B cell (primary cell): ENCODE results near the gene TFEC. TPM values are rescaled to one million over a fixed set of nuclear protein-coding genes. Genes with fewer than 3 reads are reported as not detected.

Experiments
- ATAC-seq: fragments of 200-7000 bp; cut with Tn5 transposase; one replicate; pipeline ENCODE4 v1.10.0; 2021; ENCODE audit warnings: low read depth, mild to moderate bottlenecking, moderate number of reproducible peaks, moderate library complexity
- CTCF ChIA-PET: fragments of 350-600 bp; sonication (Branson Sonifier 250); formaldehyde crosslinking; loops from one replicate; lab custom pipeline; 2021; ENCODE audit warnings: antibody characterized with exemption, inconsistent platforms; lab: Charles Lee
- POLR2A ChIA-PET: fragments of 350-600 bp; sonication (Branson Sonifier 250); formaldehyde crosslinking; loops from one replicate; lab custom pipeline; 2021; ENCODE audit warnings: antibody characterized with exemption; lab: Charles Lee
- DNase-seq: peaks from one replicate; pipeline ENCODE4 v3.0.0; 2013
- H2AFZ ChIP-seq: 2 replicates; pipeline ENCODE4 v1.6.1; 2012; ENCODE audit warnings: mild to moderate bottlenecking, low read depth, low read length; ENCODE audit not compliant: insufficient read depth, poor library complexity, severe bottlenecking
- H3K27ac ChIP-seq, 2 donors: 1 replicate in 1 of 2; 2 replicates in 1 of 2; pipeline ENCODE4 v1.5.1; 2012 to 2013; ENCODE audit warnings: low read length in 2 of 2, mild to moderate bottlenecking in 2 of 2, moderate library complexity in 1 of 2
- H3K27me3 ChIP-seq, 4 experiments: fragments of 200-600 bp in 1 of 4; sonication (generic) in 1 of 4; replicated peaks in 1 of 4; 1 replicate in 2 of 4; 2 replicates in 2 of 4; pipeline versions ENCODE4 v1.6.1 to v1.7.0; 2013 to 2016; ENCODE audit warnings: low read length in 3 of 4, mild to moderate bottlenecking in 2 of 4, mixed read lengths in 1 of 4, moderate library complexity in 1 of 4; ENCODE audit not compliant: insufficient read depth in 4 of 4, control insufficient read depth in 3 of 4; ENCODE audit errors: control extremely low read depth in 1 of 4
- H3K36me3 ChIP-seq, 2 experiments: replicated peaks in 1 of 2; 1 replicate in 1 of 2; 2 replicates in 1 of 2; pipeline versions ENCODE4 v1.6.1 to v1.7.1; 2013; ENCODE audit warnings: low read length in 1 of 2; ENCODE audit not compliant: insufficient read depth in 2 of 2, control insufficient read depth in 1 of 2; ENCODE audit errors: control extremely low read depth in 1 of 2, extremely low read depth in 1 of 2
- H3K4me1 ChIP-seq, 2 donors: fragments of 200-600 bp in 1 of 2; sonication (generic) in 1 of 2; 1 replicate in 1 of 2; 2 replicates in 1 of 2; pipeline versions ENCODE4 v1.5.1 to v1.6.1; 2013 to 2017; ENCODE audit warnings: low read length in 2 of 2; ENCODE audit not compliant: control insufficient read depth in 2 of 2, insufficient read depth in 2 of 2
- H3K4me2 ChIP-seq: replicated peaks from 2 replicates; pipeline ENCODE3; 2012; ENCODE audit warnings: mild to moderate bottlenecking, low read depth, low read length; ENCODE audit not compliant: poor library complexity, severe bottlenecking
- H3K4me3 ChIP-seq, 5 experiments: fragments of 200-600 bp in 1 of 5; sonication (generic) in 1 of 5; 1 replicate in 3 of 5; 2 replicates in 2 of 5; pipeline versions ENCODE4 v1.5.1 to v1.7.0; 2011 to 2016; ENCODE audit warnings: low read length in 4 of 5, mild to moderate bottlenecking in 4 of 5, low read depth in 2 of 5, control low read depth in 1 of 5, moderate library complexity in 1 of 5; ENCODE audit not compliant: insufficient read depth in 1 of 5; ENCODE audit errors: control extremely low read depth in 1 of 5, extremely low read depth in 1 of 5
- H3K79me2 ChIP-seq: fragments of 200-600 bp; sonication (generic); one replicate; pipeline ENCODE4 v1.6.0; 2016; ENCODE audit warnings: low read length; ENCODE audit not compliant: control insufficient read depth, insufficient read depth
- H3K9ac ChIP-seq: fragments of 200-600 bp; sonication (generic); 2 replicates; pipeline ENCODE4 v1.6.1; 2017; ENCODE audit warnings: mild to moderate bottlenecking, low read length, moderate library complexity
- H3K9me3 ChIP-seq, 3 donors: one replicate each; pipeline versions ENCODE4 v1.6.1 to v1.7.1; 2013; ENCODE audit warnings: low read length in 2 of 3; ENCODE audit not compliant: control insufficient read depth in 2 of 3, insufficient read depth in 1 of 3; ENCODE audit errors: control extremely low read depth in 1 of 3
- H4K20me1 ChIP-seq: 2 replicates; pipeline ENCODE4 v1.6.0; 2012; ENCODE audit warnings: mild to moderate bottlenecking, low read length; ENCODE audit not compliant: insufficient read depth, control insufficient read depth, poor library complexity, severe bottlenecking
- H3K27ac Mint-ChIP-seq: one replicate; pipeline ENCODE4 v1.8.0; 2021; ENCODE audit warnings: mixed read lengths
- H3K27me3 Mint-ChIP-seq: one replicate; pipeline ENCODE4 v1.8.0; 2021; ENCODE audit warnings: mixed read lengths
- H3K4me1 Mint-ChIP-seq: one replicate; pipeline ENCODE4 v1.8.0; 2021; ENCODE audit warnings: mixed read lengths
- H3K4me3 Mint-ChIP-seq: one replicate; pipeline ENCODE4 v1.8.0; 2021; ENCODE audit warnings: mixed read lengths
- H3K9me3 Mint-ChIP-seq: one replicate; pipeline ENCODE4 v1.8.0; 2022; ENCODE audit warnings: mixed read lengths; ENCODE audit not compliant: insufficient read depth
- CTCF ChIP-seq: fragments of 200-600 bp; IDR thresholded peaks from one replicate; pipeline ENCODE4 v1.8.0; 2022; ENCODE audit warnings: antibody characterized with exemption, mild to moderate bottlenecking
- EZH2 ChIP-seq: IDR thresholded peaks from 2 replicates; pipeline ENCODE4 v1.6.1; 2012; ENCODE audit warnings: borderline replicate concordance, low read depth, mild to moderate bottlenecking, moderate library complexity, low read length; ENCODE audit not compliant: insufficient read depth, poor library complexity, severe bottlenecking
- WGBS: methylation state at CpG from one replicate; pipeline ENCODE4 v1.1.5; 2013; ENCODE audit warnings: missing lambda C conversion rate; ENCODE audit not compliant: insufficient coverage; 5-methylcytosine and 5-hydroxymethylcytosine counted together
- intact Hi-C: fragments of 100-400 bp; cut with micrococcal nuclease; formaldehyde crosslinking; loops from one replicate; pipeline ENCODE4 v1.10.0; 2022
- polyA plus RNA-seq: library from polyadenylated mRNA; depleted of rRNA; stranded (reverse); fragments of >200 nt; gene quantifications from 2 replicates; pipeline ENCODE4 v1.2.3, GENCODE V29; 2012
- total RNA-seq, 2 donors: library from RNA; stranded (reverse); fragments of 120-200 nt in 1 of 2; gene quantifications; 1 replicate in 1 of 2; 2 replicates in 1 of 2; pipeline versions ENCODE4 v1.2.3 to v1.2.4, GENCODE V29; 2013 to 2022

The TFEC gene
- total and polyA plus RNA-seq, 2 donors (not counting 1 experiment from before 2014, with no cell fraction given) = 17.3 to 36.3 TPM

GRCh38 chr7:115906731-115907130 is 123.8 kb downstream of the TFEC start:
- H3K27ac Mint-ChIP-seq = no peak overlapping the region

GRCh38 chr7:115889669-115889984 is 140.9 kb downstream of the TFEC start:
- H3K4me2 ChIP-seq = no peak overlapping the region
- H2AFZ ChIP-seq = no peak overlapping the region
- H3K79me2 ChIP-seq = no peaks in the 10 kb centered on the region
- H3K27ac Mint-ChIP-seq = no peak overlapping the region
- intact Hi-C loops = no loop called here
- H3K4me3 ChIP-seq = no peak overlapping the region
- H3K27me3 Mint-ChIP-seq = no peaks in the 10 kb centered on the region
- no peaks in the 10 kb centered on the region for H4K20me1 ChIP-seq
- H3K36me3 ChIP-seq = no peaks in the 10 kb centered on the region
- H3K4me3 Mint-ChIP-seq = no peak overlapping the region
- no peak for DNase-seq
- no peak overlapping the region for H3K27ac ChIP-seq
- H3K4me1 Mint-ChIP-seq = no peaks in the 10 kb centered on the region
- peaks cover 0 to 6% (median 0%) of the 10 kb centered on the region in 3 donors for H3K9me3 ChIP-seq
- no peak overlapping the region for H3K9ac ChIP-seq
- 96% methylated on average over 3 of the region's 3 CpGs for WGBS
- CTCF ChIA-PET = no interaction called here
- H3K27me3 ChIP-seq = no peaks in the 10 kb centered on the region
- POLR2A ChIA-PET = no interaction called here
- no peak for ATAC-seq
- H3K9me3 Mint-ChIP-seq = peaks cover 6% of the 10 kb centered on the region
- TF ChIP-seq EZH2 (no peak), CTCF (no peak)
- no peaks in the 10 kb centered on the region for H3K4me1 ChIP-seq

More at GRCh38 chr7:115906731-115907130, 123.8 kb downstream of the TFEC start:
- Histone ChIP-seq H3K27ac (no peak overlapping the region), H4K20me1 (no peaks in the 10 kb centered on the region), H3K9ac (no peak overlapping the region), H2AFZ (no peak overlapping the region), H3K9me3 (no peaks in the 10 kb centered on the region), H3K4me1 (peaks cover 0 to 3% of the 10 kb centered on the region in 2 donors), H3K4me3 (no peak overlapping the region), H3K27me3 (no peaks in the 10 kb centered on the region), H3K79me2 (no peaks in the 10 kb centered on the region), H3K4me2 (no peak overlapping the region), H3K36me3 (no peaks in the 10 kb centered on the region)
- ATAC-seq (no peak), DNase-seq (no peak)
- TF ChIP-seq CTCF = no peak
- H3K27me3 Mint-ChIP-seq = peaks cover 14% of the 10 kb centered on the region
- H3K9me3 Mint-ChIP-seq = no peaks in the 10 kb centered on the region
- H3K4me3 Mint-ChIP-seq = no peak overlapping the region
- no CpG with 5 or more reads among the region's 1 CpG for WGBS
- CTCF ChIA-PET = interaction anchor here (1.1 kb wide), 1 partner anchor 1041 kb away, joined by 3 read pairs; no protein-coding TSS in a partner anchor
- POLR2A ChIA-PET = no interaction called here
- no peaks in the 10 kb centered on the region for H3K4me1 Mint-ChIP-seq
- intact Hi-C loops = no loop called here
